GM12873 (cell line): ENCODE results near the gene SPRYD3.

Experiments
- CTCF ChIP-seq: IDR thresholded peaks from 2 replicates; pipeline ENCODE4 v1.5.1; 2012; ENCODE audit warnings: low read depth, mild to moderate bottlenecking, moderate library complexity, low read length, control low read depth; ENCODE audit not compliant: insufficient read depth; ENCODE audit errors: missing control alignments

Gene SPRYD3

GRCh38 chr12:53099071-53099882, 20.1 kb upstream of the SPRYD3 start:
- peak; percentile 84 for TF ChIP-seq CTCF

- no peak for TF ChIP-seq CTCF
Measured at GRCh38 chr12:53098354-53098981, 19.3 kb upstream of the SPRYD3 start.

- no peak for TF ChIP-seq CTCF
Measured at GRCh38 chr12:53097564-53098353, 18.6 kb upstream of the SPRYD3 start, which contains the start of gene IGFBP6. Gene IGFBP6, plus strand, starts transcription at chr12:53097667. Its CDS starts 51 bp downstream, at chr12:53097718.

GRCh38 chr12:53097207-53097563, 18.0 kb upstream of the SPRYD3 start:
- TF ChIP-seq CTCF = no peak

GRCh38 chr12:53096759-53097158, 17.6 kb upstream of the SPRYD3 start:
- TF ChIP-seq CTCF = no peak

GRCh38 chr12:53096089-53096741, 17.0 kb upstream of the SPRYD3 start:
- no peak for TF ChIP-seq CTCF
